DOHH2 (cell line): ENCODE data around the gene TMEM255A.

ENCODE experiments used
- H3F3A ChIP-seq: fragments of 200-600 bp; sonication (generic), shearing (Covaris generic); 2 replicates; pipeline ENCODE4 v1.6.0; 2016; ENCODE audit warnings: antibody characterized with exemption, mild to moderate bottlenecking; ENCODE audit not compliant: control insufficient read depth, insufficient read depth
- H3K27ac ChIP-seq: fragments of 200-600 bp; sonication (generic); 2 replicates; pipeline ENCODE4 v1.5.1; 2014; ENCODE audit warnings: low read depth, mild to moderate bottlenecking, low read length, moderate library complexity
- H3K27me3 ChIP-seq: fragments of 200-600 bp; sonication (generic); 2 replicates; pipeline ENCODE4 v1.6.1; 2014; ENCODE audit warnings: mild to moderate bottlenecking, low read length, mixed read lengths; ENCODE audit not compliant: control insufficient read depth
- H3K36me3 ChIP-seq: fragments of 200-600 bp; sonication (generic); 2 replicates; pipeline ENCODE4 v1.6.1; 2014; ENCODE audit warnings: mild to moderate bottlenecking, low read length, moderate library complexity, mixed read lengths; ENCODE audit not compliant: control insufficient read depth
- H3K4me1 ChIP-seq: fragments of 200-600 bp; sonication (generic); 2 replicates; pipeline ENCODE4 v1.6.1; 2014; ENCODE audit warnings: mild to moderate bottlenecking, low read length, mixed read lengths; ENCODE audit not compliant: control insufficient read depth
- H3K4me2 ChIP-seq: fragments of 200-600 bp; sonication (generic); 2 replicates; pipeline ENCODE4 v1.6.0; 2014; ENCODE audit warnings: mild to moderate bottlenecking, low read length, moderate library complexity
- H3K4me3 ChIP-seq: fragments of 200-600 bp; sonication (generic); 2 replicates; pipeline ENCODE4 v1.5.1; 2014; ENCODE audit warnings: mild to moderate bottlenecking, low read length, mixed read lengths
- H3K79me2 ChIP-seq: fragments of 200-600 bp; sonication (generic); 2 replicates; pipeline ENCODE4 v1.6.1; 2014; ENCODE audit warnings: mild to moderate bottlenecking, low read length, mixed read lengths; ENCODE audit not compliant: control insufficient read depth
- H3K9me2 ChIP-seq: fragments of 200-600 bp; sonication (generic); replicated peaks from 2 replicates; pipeline ENCODE4 v1.6.1; 2014; ENCODE audit warnings: mild to moderate bottlenecking, low read length, mixed read lengths; ENCODE audit not compliant: control insufficient read depth
- H3K9me3 ChIP-seq: fragments of 200-600 bp; sonication (generic); 2 replicates; pipeline ENCODE4 v1.6.1; 2014; ENCODE audit warnings: antibody characterized with exemption, low read length, mixed read lengths; ENCODE audit not compliant: control insufficient read depth, insufficient read depth
- H4K20me1 ChIP-seq: fragments of 200-600 bp; sonication (generic); 2 replicates; pipeline ENCODE4 v1.6.0; 2014; ENCODE audit warnings: low read depth, mild to moderate bottlenecking, antibody characterized with exemption, low read length, moderate library complexity; ENCODE audit not compliant: control insufficient read depth, insufficient read depth
- EZH2phosphoT487 ChIP-seq: fragments of 200-600 bp; sonication (generic); IDR thresholded peaks from 2 replicates; pipeline ENCODE4 v1.6.1; 2017; ENCODE audit warnings: borderline replicate concordance, mild to moderate bottlenecking, antibody characterized with exemption, low read length, moderate library complexity, mixed read lengths
- TF ChIP-seq, protein P1 (sequence below): fragments of 200-600 bp; sonication (generic); IDR thresholded peaks from one replicate; pipeline ENCODE4 v1.5.1; 2014; ENCODE audit warnings: antibody characterized with exemption, mild to moderate bottlenecking, low read depth, low read length; ENCODE audit not compliant: poor library complexity, severe bottlenecking

The TMEM255A gene

DNA sequence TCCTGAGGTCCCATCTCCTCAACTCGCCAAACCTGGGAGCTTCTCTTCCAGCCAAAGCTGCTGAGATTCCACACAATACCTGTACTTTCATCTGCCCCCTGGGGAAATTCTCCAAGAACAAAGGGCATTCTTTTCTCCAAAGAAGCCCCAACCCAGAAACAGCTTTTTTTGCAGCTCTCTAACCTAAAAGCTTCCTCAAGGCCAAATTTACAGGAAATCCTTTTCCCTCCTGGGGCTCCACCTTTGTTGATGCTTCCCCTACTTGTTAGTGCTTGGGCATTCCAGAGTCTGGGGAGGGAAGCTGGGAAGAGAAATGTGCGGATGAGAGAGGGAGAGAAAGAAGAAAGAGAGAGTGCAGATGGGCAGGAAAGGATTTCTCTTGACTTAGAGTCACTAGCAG lies 36.3 kb downstream of the TMEM255A start:
- no peaks in the 10 kb centered on the region for H3K27me3 ChIP-seq
- H3K4me2 ChIP-seq, result no peak overlapping the region
- no peak overlapping the region for H3K27ac ChIP-seq
- TF ChIP-seq, protein P1, sequence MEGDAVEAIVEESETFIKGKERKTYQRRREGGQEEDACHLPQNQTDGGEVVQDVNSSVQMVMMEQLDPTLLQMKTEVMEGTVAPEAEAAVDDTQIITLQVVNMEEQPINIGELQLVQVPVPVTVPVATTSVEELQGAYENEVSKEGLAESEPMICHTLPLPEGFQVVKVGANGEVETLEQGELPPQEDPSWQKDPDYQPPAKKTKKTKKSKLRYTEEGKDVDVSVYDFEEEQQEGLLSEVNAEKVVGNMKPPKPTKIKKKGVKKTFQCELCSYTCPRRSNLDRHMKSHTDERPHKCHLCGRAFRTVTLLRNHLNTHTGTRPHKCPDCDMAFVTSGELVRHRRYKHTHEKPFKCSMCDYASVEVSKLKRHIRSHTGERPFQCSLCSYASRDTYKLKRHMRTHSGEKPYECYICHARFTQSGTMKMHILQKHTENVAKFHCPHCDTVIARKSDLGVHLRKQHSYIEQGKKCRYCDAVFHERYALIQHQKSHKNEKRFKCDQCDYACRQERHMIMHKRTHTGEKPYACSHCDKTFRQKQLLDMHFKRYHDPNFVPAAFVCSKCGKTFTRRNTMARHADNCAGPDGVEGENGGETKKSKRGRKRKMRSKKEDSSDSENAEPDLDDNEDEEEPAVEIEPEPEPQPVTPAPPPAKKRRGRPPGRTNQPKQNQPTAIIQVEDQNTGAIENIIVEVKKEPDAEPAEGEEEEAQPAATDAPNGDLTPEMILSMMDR, result no peak
- no peak for TF ChIP-seq EZH2phosphoT487
- H3K9me2 ChIP-seq, result no peaks in the 10 kb centered on the region
- no peaks in the 10 kb centered on the region for H3F3A ChIP-seq
- H3K9me3 ChIP-seq, result no peaks in the 10 kb centered on the region
- no peak overlapping the region for H3K4me3 ChIP-seq
- no peaks in the 10 kb centered on the region for H3K4me1 ChIP-seq
- no peaks in the 10 kb centered on the region for H4K20me1 ChIP-seq
- H3K79me2 ChIP-seq, result no peaks in the 10 kb centered on the region
- no peaks in the 10 kb centered on the region for H3K36me3 ChIP-seq

DNA sequence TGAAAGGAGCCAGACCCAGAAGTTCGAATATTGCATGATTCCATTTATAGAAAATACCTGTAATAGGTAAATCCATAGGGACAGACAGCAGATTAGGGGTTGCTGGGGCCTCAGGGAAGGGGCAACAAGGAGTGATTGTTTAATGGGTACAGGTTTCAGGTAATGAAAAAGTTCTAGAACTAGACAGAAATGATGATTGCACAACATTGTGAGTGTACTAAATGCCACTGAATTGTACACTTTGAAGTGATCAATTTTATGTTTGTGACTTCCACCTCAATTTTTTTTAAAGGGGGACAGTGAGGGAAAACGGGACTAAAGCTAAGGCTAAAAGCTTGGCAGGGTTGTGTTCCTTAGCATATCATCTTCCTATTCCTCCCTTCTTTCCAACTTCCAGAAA lies 37.1 kb downstream of the TMEM255A start:
- no peaks in the 10 kb centered on the region for H3K4me1 ChIP-seq
- H3K9me3 ChIP-seq, result no peaks in the 10 kb centered on the region
- H3K79me2 ChIP-seq, result no peaks in the 10 kb centered on the region
- H4K20me1 ChIP-seq, result no peaks in the 10 kb centered on the region
- H3K4me3 ChIP-seq, result no peak overlapping the region
- H3K4me2 ChIP-seq, result no peak overlapping the region
- no peak for TF ChIP-seq EZH2phosphoT487
- TF ChIP-seq, protein P1, result no peak
- H3K27me3 ChIP-seq, result no peaks in the 10 kb centered on the region
- no peaks in the 10 kb centered on the region for H3K9me2 ChIP-seq
- no peak overlapping the region for H3K27ac ChIP-seq
- no peaks in the 10 kb centered on the region for H3F3A ChIP-seq
- no peaks in the 10 kb centered on the region for H3K36me3 ChIP-seq

DNA sequence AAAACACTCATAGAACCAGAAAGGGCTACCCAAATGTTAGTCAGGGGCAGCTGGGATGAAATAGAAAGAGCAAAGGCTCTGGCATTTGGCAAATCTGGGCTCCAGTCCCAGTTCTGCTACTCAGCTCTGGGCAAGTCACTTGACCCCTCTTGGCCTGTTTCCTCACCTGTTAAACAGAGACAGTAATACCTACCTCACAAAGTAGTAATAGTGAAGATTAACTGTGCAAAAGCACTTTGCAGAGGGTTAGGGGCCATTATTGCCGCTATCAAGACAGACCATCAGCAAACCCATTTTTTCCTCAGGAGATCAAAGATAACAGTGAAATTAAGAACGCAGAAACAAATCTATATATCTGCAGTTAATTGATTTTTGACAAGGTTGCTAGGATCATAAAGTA lies 40.0 kb downstream of the TMEM255A start:
- Histone ChIP-seq H3K27ac (no peak overlapping the region), H3F3A (no peaks in the 10 kb centered on the region), H3K27me3 (no peaks in the 10 kb centered on the region), H3K79me2 (no peaks in the 10 kb centered on the region), H3K36me3 (no peaks in the 10 kb centered on the region), H3K9me2 (no peaks in the 10 kb centered on the region), H4K20me1 (no peaks in the 10 kb centered on the region), H3K4me1 (no peaks in the 10 kb centered on the region), H3K9me3 (no peaks in the 10 kb centered on the region), H3K4me3 (no peak overlapping the region), H3K4me2 (no peak overlapping the region)
- TF ChIP-seq, protein P1, result no peak
- no peak for TF ChIP-seq EZH2phosphoT487

DNA sequence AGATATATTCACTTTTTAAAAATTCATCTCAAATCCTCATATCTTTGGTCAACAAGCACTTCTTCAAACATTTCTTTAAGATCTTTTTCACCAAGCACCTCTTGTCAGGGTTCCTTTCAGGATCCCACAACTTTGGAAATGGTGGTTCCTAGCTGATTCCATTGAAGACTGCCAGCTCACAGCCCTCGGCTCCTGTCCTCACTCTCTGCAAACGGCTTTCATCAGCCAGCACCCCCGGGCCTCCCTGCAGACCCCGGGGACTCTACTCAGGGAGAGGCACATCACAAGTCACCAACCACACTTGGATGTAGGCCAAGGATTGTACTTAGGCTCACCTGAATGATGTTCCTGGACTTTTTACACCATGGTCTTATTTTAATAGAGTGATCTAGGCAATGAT lies 40.7 kb downstream of the TMEM255A start:
- Histone ChIP-seq H3K9me2 (no peaks in the 10 kb centered on the region), H4K20me1 (no peaks in the 10 kb centered on the region), H3K36me3 (no peaks in the 10 kb centered on the region), H3K79me2 (no peaks in the 10 kb centered on the region), H3K27me3 (no peaks in the 10 kb centered on the region), H3K4me3 (no peak overlapping the region), H3K4me1 (no peaks in the 10 kb centered on the region), H3K9me3 (no peaks in the 10 kb centered on the region), H3K4me2 (no peak overlapping the region), H3K27ac (no peak overlapping the region), H3F3A (no peaks in the 10 kb centered on the region)
- TF ChIP-seq, protein P1, result no peak
- no peak for TF ChIP-seq EZH2phosphoT487
